ENCODE measurements around the gene MAGEE1.
A peak's percentile ranks its signal among the peaks of the same experiment; 100 is the strongest.

Gene MAGEE1

GRCh38 chrX:76427560-76428242 lies at the start of gene MAGEE1:
TSS of gene MAGEE1 (plus strand) at chrX:76427710. CDS start at chrX:76427931, 221 bp downstream.
- DNase-seq = peak; percentile 85

GRCh38 chrX:76398970-76399369 lies 28.5 kb upstream of the MAGEE1 start:
- DNase-seq = no peak

- DNase-seq = no peak
Measured at GRCh38 chrX:76407795-76408194, 19.7 kb upstream of the MAGEE1 start.

GRCh38 chrX:76420237-76420636 lies 7.3 kb upstream of the MAGEE1 start:
- DNase-seq = no peak

- peak; percentile 54 for DNase-seq
Measured at GRCh38 chrX:76428243-76429130, 977 bp downstream of the MAGEE1 start.

- no peak for DNase-seq
Measured at GRCh38 chrX:76433219-76433618, 5.7 kb downstream of the MAGEE1 start.

GRCh38 chrX:76434103-76434741 lies 6.7 kb downstream of the MAGEE1 start:
- no peak for DNase-seq

- DNase-seq = no peak
Measured at GRCh38 chrX:76439188-76439587, 11.7 kb downstream of the MAGEE1 start.

- DNase-seq = no peak
Measured at GRCh38 chrX:76453737-76454406, 26.4 kb downstream of the MAGEE1 start.

GRCh38 chrX:76454456-76454927 lies 27.0 kb downstream of the MAGEE1 start:
- DNase-seq = no peak

- DNase-seq = no peak
Measured at GRCh38 chrX:76477353-76477752, 49.8 kb downstream of the MAGEE1 start.
